Kidney capillary endothelial cell (primary cell): ENCODE data around the gene ANXA3.
"Not testable (repeated sequence)": the region's sequence is repeated elsewhere in the genome, so short reads cannot be mapped to it uniquely, and the experiment has no call there.

Experiments used
- DNase-seq: peaks from one replicate; pipeline ENCODE4 v3.0.0-alpha.2; 2018; ENCODE audit warnings: low spot score

Gene ANXA3

GRCh38 chr4:78551420-78552351 is at the start of gene ANXA3:
Gene ANXA3 (plus strand): TSS chr4:78551770. CDS start chr4:78554474, 2,704 bp downstream.
- no peak for DNase-seq

GRCh38 chr4:78506260-78506659 is 45.3 kb upstream of the ANXA3 start:
- DNase-seq = not testable (repeated sequence)

GRCh38 chr4:78509043-78509442 is 42.5 kb upstream of the ANXA3 start:
- no peak for DNase-seq

GRCh38 chr4:78510108-78510507 is 41.5 kb upstream of the ANXA3 start:
- DNase-seq = no peak

- DNase-seq = no peak
Observed at GRCh38 chr4:78510681-78511080, 40.9 kb upstream of the ANXA3 start.

GRCh38 chr4:78512357-78512920 is 39.1 kb upstream of the ANXA3 start:
- no peak for DNase-seq

- DNase-seq = no peak
Observed at GRCh38 chr4:78513411-78513975, 38.1 kb upstream of the ANXA3 start.

- peak; percentile 64 for DNase-seq
Observed at GRCh38 chr4:78517050-78517652, 34.4 kb upstream of the ANXA3 start.

GRCh38 chr4:78518561-78518960 is 33.0 kb upstream of the ANXA3 start:
- peak; percentile 61 for DNase-seq

- no peak for DNase-seq
Observed at GRCh38 chr4:78519962-78520361, 31.6 kb upstream of the ANXA3 start.

- no peak for DNase-seq
Observed at GRCh38 chr4:78520808-78521226, 30.8 kb upstream of the ANXA3 start.

- no peak for DNase-seq
Observed at GRCh38 chr4:78524009-78524408, 27.6 kb upstream of the ANXA3 start.

GRCh38 chr4:78525559-78525958 is 26.0 kb upstream of the ANXA3 start:
- DNase-seq = no peak

- no peak for DNase-seq
Observed at GRCh38 chr4:78527103-78527502, 24.5 kb upstream of the ANXA3 start.

GRCh38 chr4:78527555-78527954 is 24.0 kb upstream of the ANXA3 start:
- DNase-seq = no peak

- DNase-seq = no peak
Observed at GRCh38 chr4:78528327-78528726, 23.2 kb upstream of the ANXA3 start.

- peak; percentile 77 for DNase-seq
Observed at GRCh38 chr4:78529569-78530209, 21.9 kb upstream of the ANXA3 start.

- DNase-seq = peak; percentile 38
Observed at GRCh38 chr4:78532046-78532445, 19.5 kb upstream of the ANXA3 start.

- DNase-seq = no peak
Observed at GRCh38 chr4:78533854-78534253, 17.7 kb upstream of the ANXA3 start.

GRCh38 chr4:78534286-78534955 is 17.1 kb upstream of the ANXA3 start:
- DNase-seq = no peak

GRCh38 chr4:78542373-78542772 is 9.2 kb upstream of the ANXA3 start:
- DNase-seq = no peak
